Activated effector memory CD4-positive, alpha-beta T cell treated with Interleukin-2 at 50 U/mL for 16 hours (primary cell): ENCODE measurements around the gene RNF175.

Source experiments
- DNase-seq: peaks from one replicate; pipeline ENCODE4 v3.0.0-alpha.2; 2020

RNF175 gene

DNA sequence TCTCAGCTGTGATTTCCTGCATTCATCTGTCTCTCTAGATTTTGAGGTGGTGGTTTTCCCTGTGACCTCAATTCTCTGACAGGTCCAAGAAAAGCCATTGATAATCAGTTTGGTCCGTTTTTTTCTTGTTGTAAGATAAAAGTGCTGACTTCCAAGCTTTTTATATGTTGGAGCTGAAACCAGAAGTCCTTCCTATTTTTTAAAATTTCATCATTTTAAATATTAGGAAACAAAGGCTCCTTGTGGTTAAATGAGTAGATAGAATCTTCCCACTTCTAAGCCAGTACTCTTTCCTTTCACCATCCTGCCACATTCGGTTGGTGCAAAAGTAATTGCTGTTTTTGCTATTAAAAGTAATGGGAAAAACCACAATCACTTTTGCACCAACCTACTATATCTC, 18.3 kb downstream of the RNF175 start:
- DNase-seq: no peak

- no peak for DNase-seq
Measured at GRCh38 chr4:153735906-153736461, 23.8 kb downstream of the RNF175 start.

DNA sequence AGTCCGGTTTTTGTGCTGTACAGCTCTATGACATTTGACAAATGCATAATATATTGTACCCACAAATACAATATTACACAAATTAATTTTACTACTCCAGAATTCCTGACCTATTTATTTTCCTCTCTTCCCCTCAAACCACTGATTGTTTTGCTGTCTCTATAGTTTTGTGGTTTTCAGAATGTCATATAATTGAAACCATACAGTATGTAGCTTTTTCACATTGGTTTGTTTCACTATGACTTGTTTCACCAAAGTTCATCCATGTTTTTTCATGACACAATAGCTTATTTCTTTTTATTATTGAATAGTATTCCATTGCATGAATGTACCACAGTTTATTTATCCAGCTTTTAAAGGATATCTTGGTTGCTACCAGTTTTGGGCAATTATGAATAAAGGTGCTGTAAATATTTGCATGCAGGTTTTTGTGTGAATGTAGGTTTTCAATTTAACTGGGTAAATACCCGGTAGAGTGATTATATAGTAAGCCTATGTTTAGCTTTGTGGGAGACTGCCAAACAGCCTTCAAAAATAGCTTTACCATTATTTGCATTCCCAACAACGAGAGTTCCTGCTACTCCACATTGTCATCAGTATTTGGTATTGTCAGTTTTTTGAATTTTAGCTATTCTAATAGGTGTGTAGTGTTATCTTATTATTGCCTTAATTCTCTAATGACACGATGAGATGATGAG, 25.9 kb downstream of the RNF175 start:
- no peak for DNase-seq

DNA sequence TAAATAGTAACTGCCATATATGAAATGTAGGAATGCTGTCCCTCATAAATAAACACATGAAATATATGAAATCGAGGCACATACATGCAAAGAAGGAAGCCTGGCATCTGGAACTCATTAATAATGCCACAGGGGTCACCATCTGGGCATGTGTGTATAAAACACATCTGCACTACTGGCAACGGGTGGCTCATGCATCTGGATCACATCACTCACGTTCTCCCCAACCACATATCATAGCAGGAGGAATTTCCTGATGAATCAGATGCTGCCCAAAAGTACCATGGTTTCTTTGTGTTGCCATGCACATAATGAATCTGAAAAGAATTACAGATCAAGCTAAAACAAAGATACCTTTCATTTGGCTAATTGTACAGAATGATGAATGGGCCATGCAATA, 28.6 kb downstream of the RNF175 start:
- DNase-seq: no peak

DNA sequence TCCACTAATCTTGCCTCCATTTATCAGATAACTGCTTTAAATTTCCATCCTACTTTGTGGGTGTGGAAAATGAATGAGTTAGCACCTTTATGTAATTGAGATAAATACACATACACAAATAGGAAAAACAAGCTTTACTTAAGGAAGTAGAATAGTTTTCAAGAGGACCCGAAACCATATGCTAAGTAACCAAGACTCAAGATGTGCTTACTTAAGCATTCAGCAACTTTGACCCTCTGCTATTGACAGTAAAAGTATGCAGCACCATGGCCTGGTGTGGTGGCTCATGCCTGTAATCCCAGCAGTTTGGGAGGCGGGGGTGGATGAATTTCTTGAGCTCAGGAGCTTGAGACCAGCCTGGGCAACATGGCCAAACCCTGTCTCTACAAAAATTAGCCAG, 29.9 kb downstream of the RNF175 start:
- DNase-seq: no peak

DNA sequence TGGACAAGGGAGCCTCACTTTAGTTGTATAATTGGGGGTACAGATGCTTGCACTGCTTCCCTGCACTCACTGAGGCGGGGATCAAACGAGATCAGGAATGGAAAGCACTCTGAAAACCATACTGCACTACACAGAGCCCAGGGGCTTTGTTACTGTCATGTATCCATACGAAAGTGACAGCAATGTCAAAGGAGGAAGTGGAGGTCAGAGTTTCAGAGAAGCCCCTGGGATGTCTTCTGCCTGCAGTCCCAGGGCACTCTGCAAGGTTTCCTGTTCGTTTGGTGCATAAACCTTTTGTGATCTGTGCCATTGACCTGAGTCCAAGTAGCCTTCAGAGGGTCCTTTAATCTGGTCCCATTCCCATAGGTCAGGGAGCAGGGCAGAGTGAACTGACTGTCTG, 31.2 kb downstream of the RNF175 start:
- DNase-seq: no peak

DNA sequence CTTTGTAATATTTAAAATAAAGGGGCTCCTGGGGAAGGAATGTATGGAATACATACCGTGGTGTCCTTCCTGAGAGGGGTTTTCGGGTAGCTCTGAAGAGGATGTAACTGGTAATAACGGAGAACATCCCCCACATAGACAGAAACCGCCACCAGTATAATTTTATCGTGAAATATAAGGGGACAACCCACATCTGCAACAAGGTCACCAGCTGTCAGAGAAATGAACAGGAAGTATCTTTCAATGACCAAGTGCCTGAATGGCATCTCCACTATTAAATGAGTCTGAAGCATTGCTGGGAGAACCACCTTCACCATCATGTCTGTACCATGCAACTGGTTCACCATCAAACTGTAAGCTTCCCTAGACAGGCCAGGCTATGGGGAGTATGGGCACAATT, 31.7 kb downstream of the RNF175 start:
- DNase-seq: no peak

- DNase-seq: no peak
Measured at GRCh38 chr4:153725831-153726154, 34.0 kb downstream of the RNF175 start.

- no peak for DNase-seq
Measured at GRCh38 chr4:153725136-153725830, 34.5 kb downstream of the RNF175 start.

DNA sequence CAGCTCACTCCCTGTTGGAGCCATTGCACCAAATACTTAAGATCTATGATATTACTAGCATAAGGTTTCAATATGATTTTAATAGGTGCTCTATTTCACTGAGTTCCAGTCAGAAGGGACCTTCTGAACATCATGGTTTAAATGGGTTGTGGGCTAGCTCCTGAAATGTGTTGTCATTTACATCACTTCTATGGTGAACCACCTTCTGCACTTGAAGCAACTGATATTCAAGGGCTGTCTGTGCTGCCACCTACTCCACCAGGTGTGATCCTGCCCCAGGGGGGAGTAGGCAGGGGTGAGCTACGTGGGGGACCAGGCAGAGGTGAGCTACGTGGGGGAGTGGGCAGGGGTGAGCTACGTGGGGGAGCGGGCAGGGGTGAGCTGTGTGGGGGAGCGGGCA, 35.2 kb downstream of the RNF175 start:
- DNase-seq: no peak

- no peak for DNase-seq
Measured at GRCh38 chr4:153722036-153722435, 37.8 kb downstream of the RNF175 start.

GRCh38 chr4:153713866-153714646, 45.8 kb downstream of the RNF175 start:
- DNase-seq: no peak

DNA sequence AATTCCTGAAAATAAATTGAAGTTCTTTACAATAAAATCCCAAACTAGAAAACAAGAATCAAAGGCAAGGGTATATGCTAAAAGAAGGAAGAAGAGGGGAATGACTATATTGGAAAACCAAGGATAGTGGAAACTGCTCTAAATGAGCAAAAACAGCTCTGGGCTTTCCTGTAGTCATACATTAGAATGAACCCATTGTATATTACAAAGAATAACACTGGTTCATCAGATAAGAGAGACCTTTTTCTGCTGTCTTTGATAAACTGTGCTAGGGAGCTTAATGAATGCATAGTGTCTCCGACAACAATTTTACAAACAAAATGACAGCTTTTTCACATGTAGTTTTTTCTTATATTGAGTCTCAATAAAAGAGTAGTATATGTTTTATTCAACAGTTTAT, 49.1 kb downstream of the RNF175 start:
- DNase-seq: no peak

DNA sequence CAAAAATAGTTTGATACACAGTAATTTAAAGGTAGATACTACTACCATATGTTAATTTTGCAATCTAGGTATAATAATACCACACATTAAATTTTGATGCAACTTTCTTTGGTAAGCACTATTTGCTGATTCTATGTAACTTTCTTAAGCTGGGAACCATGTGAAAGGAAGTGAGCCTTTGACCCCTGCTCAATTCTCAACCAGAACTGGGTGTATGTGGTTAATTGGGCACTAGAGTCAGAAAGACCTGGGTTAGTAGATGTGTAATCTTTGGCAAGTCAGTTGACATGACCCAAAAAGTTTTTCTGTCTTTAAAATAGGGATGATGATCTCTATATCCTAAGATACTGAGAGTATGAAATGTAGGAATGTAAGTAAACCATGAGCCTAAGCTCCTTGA, 53.3 kb downstream of the RNF175 start:
- DNase-seq: no peak

GRCh38 chr4:153705743-153706468, 53.9 kb downstream of the RNF175 start:
- DNase-seq: no peak

DNA sequence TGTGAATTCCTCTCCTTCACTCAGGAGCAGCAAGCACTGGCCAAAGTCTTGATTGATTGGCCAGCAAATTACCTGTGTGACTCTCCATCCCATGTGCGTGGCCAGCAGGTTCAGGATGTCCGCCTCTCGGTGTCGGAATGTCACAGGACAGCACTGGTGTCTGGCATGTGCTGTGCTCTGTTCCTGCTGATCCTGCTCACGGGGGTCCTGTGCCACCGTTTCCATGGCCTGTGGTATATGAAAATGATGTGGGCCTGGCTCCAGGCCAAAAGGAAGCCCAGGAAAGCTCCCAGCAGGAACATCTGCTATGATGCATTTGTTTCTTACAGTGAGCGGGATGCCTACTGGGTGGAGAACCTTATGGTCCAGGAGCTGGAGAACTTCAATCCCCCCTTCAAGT, 55.3 kb downstream of the RNF175 start:
- no peak for DNase-seq

DNA sequence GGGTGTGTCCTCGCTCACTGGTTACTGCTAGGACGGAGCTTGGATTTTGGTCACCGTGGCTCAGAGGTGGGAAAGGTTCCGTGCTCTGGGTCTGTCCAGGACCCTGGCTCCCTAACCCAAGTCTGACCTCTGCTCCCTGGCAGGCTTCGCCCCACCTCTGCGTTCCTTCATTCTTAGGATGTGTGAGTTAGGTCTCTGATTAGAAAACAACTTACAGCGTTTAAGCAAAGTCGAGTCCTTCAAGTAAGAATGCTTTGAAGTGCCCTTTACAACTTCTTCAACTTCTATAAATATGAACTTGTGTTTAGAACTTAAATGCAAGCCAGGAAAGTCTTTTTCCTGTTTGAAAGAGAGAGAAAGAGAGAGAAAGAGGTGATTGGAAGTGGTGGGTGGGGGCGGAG, 74.9 kb downstream of the RNF175 start:
- DNase-seq: no peak

- peak; percentile 48 for DNase-seq
Measured at GRCh38 chr4:153684182-153684970, 75.4 kb downstream of the RNF175 start, which contains the start of gene TLR2. Gene TLR2, plus strand, starts transcription at chr4:153684280. Its CDS starts 18,628 bp downstream, at chr4:153702908.

- DNase-seq: no peak
Measured at GRCh38 chr4:153683763-153684181, 76.1 kb downstream of the RNF175 start.

GRCh38 chr4:153679486-153679885, 80.3 kb downstream of the RNF175 start:
- no peak for DNase-seq

- no peak for DNase-seq
Measured at GRCh38 chr4:153676984-153677383, 82.8 kb downstream of the RNF175 start.

GRCh38 chr4:153676486-153676885, 83.3 kb downstream of the RNF175 start:
- no peak for DNase-seq
